Prostate gland (tissue), 2 donors: ENCODE results near the gene CORIN.

ENCODE experiments used
- CTCF ChIP-seq, 4 experiments: fragments of 200-600 bp in 2 of 4; fragments of 450-650 bp in 2 of 4; sonication (generic) in 2 of 4; IDR thresholded peaks; 1 replicate in 3 of 4; 2 replicates in 1 of 4; pipeline ENCODE4 v1.5.1; 2016 to 2019; ENCODE audit warnings: antibody characterized with exemption in 4 of 4, mild to moderate bottlenecking in 2 of 4, moderate library complexity in 2 of 4
- POLR2A ChIP-seq: fragments of 450-650 bp; IDR thresholded peaks from one replicate; pipeline ENCODE4 v1.6.1; 2016; ENCODE audit warnings: antibody characterized with exemption, mild to moderate bottlenecking
- POLR2AphosphoS5 ChIP-seq: sonication (generic); formaldehyde crosslinking; IDR thresholded peaks from one replicate; pipeline ENCODE4 v1.6.1; 2017; ENCODE audit warnings: antibody characterized with exemption

GRCh38 chr4:47647544-47647943 lies 190.3 kb downstream of the CORIN start:
- no peak for TF ChIP-seq POLR2A
- no peak for TF ChIP-seq CTCF (IDR thresholded peaks at IDR 0.05)
- TF ChIP-seq POLR2AphosphoS5 = no peak
